Panc1 (cell line): ENCODE data around the gene MRPL11. TPM values are rescaled to one million over a fixed set of nuclear protein-coding genes. Genes with fewer than 3 reads are reported as not detected.
A peak's percentile ranks its signal among the peaks of the same experiment; 100 is the strongest.

Source experiments
- ATAC-seq: fragments of 200-7000 bp; cut with Tn5 transposase; 2 replicates; pipeline ENCODE4 v1.9.1; 2020; ENCODE audit warnings: mild to moderate bottlenecking, moderate library complexity
- BruUV-seq: library from RNA; stranded (reverse); fragments of 400-500 nt; replicated peaks from 2 replicates; lab custom pipeline; 2021; lab: Mats Ljungman, UMichigan
- CTCF ChIA-PET: fragments of 300-600 bp; sonication (Branson Sonifier 250); formaldehyde crosslinking; loops from one replicate; lab custom pipeline; 2022; ENCODE audit warnings: antibody characterized with exemption; lab: Charles Lee
- POLR2A ChIA-PET: fragments of 300-600 bp; sonication (Branson Sonifier 250); formaldehyde crosslinking; loops from one replicate; lab custom pipeline; 2022; ENCODE audit warnings: antibody characterized with exemption; lab: Charles Lee
- DNase-seq: peaks from one replicate; pipeline ENCODE4 v3.0.0-alpha.2; 2010; ENCODE audit warnings: low read depth, low spot score
- H3K27ac ChIP-seq: 2 replicates; pipeline ENCODE4 v1.5.1; 2011; ENCODE audit warnings: mild to moderate bottlenecking, low read length, inconsistent platforms
- H3K27me3 ChIP-seq: fragments of 200-500 bp; sonication (Bioruptor generic); 2 replicates; pipeline ENCODE4 v1.6.0; 2014; ENCODE audit warnings: low read length, inconsistent platforms; ENCODE audit not compliant: control insufficient read depth, insufficient read depth
- H3K36me3 ChIP-seq: fragments of 200-500 bp; sonication (Bioruptor generic); 2 replicates; pipeline ENCODE4 v1.5.1; 2014; ENCODE audit warnings: inconsistent platforms, mild to moderate bottlenecking, low read length, moderate library complexity; ENCODE audit not compliant: control insufficient read depth, insufficient read depth
- H3K4me1 ChIP-seq: 2 replicates; pipeline ENCODE4 v1.5.1; 2011; ENCODE audit warnings: inconsistent platforms, mild to moderate bottlenecking, low read length, moderate library complexity; ENCODE audit not compliant: control insufficient read depth, insufficient read depth
- H3K4me3 ChIP-seq, 2 experiments: 2 replicates each; pipeline ENCODE4 v1.5.1; 2011 to 2012; ENCODE audit warnings: low read depth in 2 of 2, low read length in 2 of 2, mild to moderate bottlenecking in 2 of 2, inconsistent platforms in 1 of 2, moderate library complexity in 1 of 2
- H3K9me3 ChIP-seq: fragments of 200-500 bp; sonication (Bioruptor generic); 2 replicates; pipeline ENCODE4 v1.5.1; 2014; ENCODE audit warnings: low read depth, mild to moderate bottlenecking, inconsistent platforms, low read length, moderate library complexity; ENCODE audit not compliant: control insufficient read depth, insufficient read depth
- CTCF ChIP-seq: fragments of 450-650 bp; IDR thresholded peaks from 2 replicates; pipeline ENCODE4 v1.5.1; 2017; ENCODE audit warnings: mild to moderate bottlenecking
- POLR2AphosphoS5 ChIP-seq: IDR thresholded peaks from 2 replicates; pipeline ENCODE4 v1.6.1; 2012; ENCODE audit warnings: mild to moderate bottlenecking, low read depth, low read length, moderate library complexity
- SIN3A ChIP-seq: IDR thresholded peaks from 2 replicates; pipeline ENCODE4 v1.6.1; 2012; ENCODE audit warnings: low read depth, mild to moderate bottlenecking, low read length, moderate library complexity, borderline replicate concordance; ENCODE audit not compliant: insufficient read depth
- TCF7L2 ChIP-seq: IDR thresholded peaks from 2 replicates; pipeline ENCODE4 v1.6.1; 2011; ENCODE audit warnings: mild to moderate bottlenecking, low read depth, low read length, inconsistent platforms
- in situ Hi-C: cut with HindIII; loops from 2 replicates; pipeline ENCODE4 v1.10.0; 2016; ENCODE audit warnings: low sequenced_read_pairs, low pct_unique_long_range_greater_than_20kb
- intact Hi-C: fragments of 100-400 bp; cut with micrococcal nuclease; formaldehyde crosslinking; loops from one replicate; pipeline ENCODE4 v1.10.0; 2022; ENCODE audit not compliant: unreplicated experiment
- total RNA-seq: library from RNA; stranded (reverse); gene quantifications from one replicate; pipeline ENCODE4 v1.2.1, GENCODE V29; 2021; ENCODE audit not compliant: unreplicated experiment
- TF ChIP-seq, protein P1 (sequence below), 2 experiments: IDR thresholded peaks; 2 replicates each; pipeline ENCODE4 v1.6.1; 2011 to 2012; ENCODE audit warnings: low read depth in 2 of 2, control low read depth in 1 of 2, low read length in 1 of 2, mild to moderate bottlenecking in 1 of 2, moderate library complexity in 1 of 2; ENCODE audit not compliant: insufficient read depth in 1 of 2

Gene MRPL11
- total RNA-seq, 1 experiment from 2014 or later, result 158 TPM

- intact Hi-C loops, result no loop called here
- in situ Hi-C loops, result no loop called here
- ATAC-seq, result no peak
- ChIA-PET POLR2A (no interaction called here), CTCF (interaction anchor here (0.6 to 0.9 kb wide), 3 partner anchors 12 to 426 kb away, joined by 3 to 6 read pairs (median 5); no protein-coding TSS in a partner anchor)
- H3K9me3 ChIP-seq, result no peaks in the 10 kb centered on the region
- no peak for TF ChIP-seq SIN3A
- TF ChIP-seq POLR2AphosphoS5, result no peak
- TF ChIP-seq, protein P1, sequence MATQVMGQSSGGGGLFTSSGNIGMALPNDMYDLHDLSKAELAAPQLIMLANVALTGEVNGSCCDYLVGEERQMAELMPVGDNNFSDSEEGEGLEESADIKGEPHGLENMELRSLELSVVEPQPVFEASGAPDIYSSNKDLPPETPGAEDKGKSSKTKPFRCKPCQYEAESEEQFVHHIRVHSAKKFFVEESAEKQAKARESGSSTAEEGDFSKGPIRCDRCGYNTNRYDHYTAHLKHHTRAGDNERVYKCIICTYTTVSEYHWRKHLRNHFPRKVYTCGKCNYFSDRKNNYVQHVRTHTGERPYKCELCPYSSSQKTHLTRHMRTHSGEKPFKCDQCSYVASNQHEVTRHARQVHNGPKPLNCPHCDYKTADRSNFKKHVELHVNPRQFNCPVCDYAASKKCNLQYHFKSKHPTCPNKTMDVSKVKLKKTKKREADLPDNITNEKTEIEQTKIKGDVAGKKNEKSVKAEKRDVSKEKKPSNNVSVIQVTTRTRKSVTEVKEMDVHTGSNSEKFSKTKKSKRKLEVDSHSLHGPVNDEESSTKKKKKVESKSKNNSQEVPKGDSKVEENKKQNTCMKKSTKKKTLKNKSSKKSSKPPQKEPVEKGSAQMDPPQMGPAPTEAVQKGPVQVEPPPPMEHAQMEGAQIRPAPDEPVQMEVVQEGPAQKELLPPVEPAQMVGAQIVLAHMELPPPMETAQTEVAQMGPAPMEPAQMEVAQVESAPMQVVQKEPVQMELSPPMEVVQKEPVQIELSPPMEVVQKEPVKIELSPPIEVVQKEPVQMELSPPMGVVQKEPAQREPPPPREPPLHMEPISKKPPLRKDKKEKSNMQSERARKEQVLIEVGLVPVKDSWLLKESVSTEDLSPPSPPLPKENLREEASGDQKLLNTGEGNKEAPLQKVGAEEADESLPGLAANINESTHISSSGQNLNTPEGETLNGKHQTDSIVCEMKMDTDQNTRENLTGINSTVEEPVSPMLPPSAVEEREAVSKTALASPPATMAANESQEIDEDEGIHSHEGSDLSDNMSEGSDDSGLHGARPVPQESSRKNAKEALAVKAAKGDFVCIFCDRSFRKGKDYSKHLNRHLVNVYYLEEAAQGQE (IDR thresholded peaks at IDR 0.05; ENCODE audit: insufficient read depth in 1 of 2, low read depth in 2 of 2, low read length in 1 of 2), result no peak
- no peak for TF ChIP-seq CTCF
- no peak for TF ChIP-seq TCF7L2
- TSS peak; percentile 27 for BruUV-seq
- H3K27ac ChIP-seq, result no peak overlapping the region
- H3K4me3 ChIP-seq, result no peak overlapping the region
- no peak for DNase-seq
- H3K27me3 ChIP-seq, result no peaks in the 10 kb centered on the region
- H3K4me1 ChIP-seq, result peaks cover 8% of the 10 kb centered on the region
- H3K36me3 ChIP-seq, result no peaks in the 10 kb centered on the region
Measured at GRCh38 chr11:66471142-66471541, 32.5 kb upstream of the MRPL11 start.

GRCh38 chr11:66470015-66470414, 31.4 kb upstream of the MRPL11 start:
- H3K27me3 ChIP-seq, result no peaks in the 10 kb centered on the region
- H3K4me1 ChIP-seq, result peaks cover 11% of the 10 kb centered on the region
- intact Hi-C loops (no loop called here), in situ Hi-C loops (no loop called here)
- no peaks in the 10 kb centered on the region for H3K9me3 ChIP-seq
- no TSS peak for BruUV-seq
- H3K27ac ChIP-seq, result no peak overlapping the region
- ATAC-seq (no peak), DNase-seq (no peak)
- POLR2A ChIA-PET, result interaction anchor here (0.6 to 0.7 kb wide), 2 partner anchors 10 to 204 kb away, joined by 5 to 7 read pairs; no protein-coding TSS in a partner anchor
- H3K36me3 ChIP-seq, result no peaks in the 10 kb centered on the region
- H3K4me3 ChIP-seq, result no peak overlapping the region
- CTCF ChIA-PET, result interaction anchor here (0.8 kb wide), 1 partner anchor 31 kb away, joined by 3 read pairs; the partner anchor contains the start of gene MRPL11
- no peak for TF ChIP-seq TCF7L2
- TF ChIP-seq POLR2AphosphoS5, result no peak
- TF ChIP-seq CTCF, result no peak
- TF ChIP-seq SIN3A, result no peak
- TF ChIP-seq, protein P1 (IDR thresholded peaks at IDR 0.05; ENCODE audit: insufficient read depth in 1 of 2, low read depth in 2 of 2, low read length in 1 of 2), result no peak
